Measurements from ENCODE around the gene UCHL5.

UCHL5 gene

DNA sequence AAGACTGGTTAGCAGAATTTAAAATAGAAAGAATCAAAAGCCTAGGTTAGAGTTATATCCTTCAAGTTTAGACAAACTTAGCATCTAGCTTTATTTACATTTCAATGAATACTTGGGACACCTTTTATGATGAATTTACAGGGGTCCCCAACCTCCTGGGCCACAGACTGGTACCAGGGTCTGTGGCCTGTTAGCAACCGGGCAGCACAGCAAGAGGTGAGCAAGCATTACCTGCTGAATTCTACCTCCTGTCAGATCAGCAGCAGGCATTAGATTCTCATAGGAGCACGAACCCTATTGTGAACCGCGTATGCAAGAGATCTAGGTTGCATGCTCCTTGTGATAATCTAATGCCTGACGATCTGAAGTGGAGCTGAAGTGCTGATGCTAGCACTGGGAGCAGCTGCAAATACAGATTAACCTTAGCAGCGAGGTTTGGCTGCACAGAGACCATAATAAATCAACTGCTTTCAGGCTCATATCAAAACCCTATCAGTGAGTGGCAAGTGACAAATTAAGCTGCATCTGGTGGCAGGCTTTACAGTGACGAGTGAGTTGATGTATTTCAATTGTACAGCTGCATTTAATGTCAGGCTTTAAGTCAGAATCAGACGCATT, 82.0 kb downstream of the UCHL5 start:
- TF ChIP-seq, protein P1, sequence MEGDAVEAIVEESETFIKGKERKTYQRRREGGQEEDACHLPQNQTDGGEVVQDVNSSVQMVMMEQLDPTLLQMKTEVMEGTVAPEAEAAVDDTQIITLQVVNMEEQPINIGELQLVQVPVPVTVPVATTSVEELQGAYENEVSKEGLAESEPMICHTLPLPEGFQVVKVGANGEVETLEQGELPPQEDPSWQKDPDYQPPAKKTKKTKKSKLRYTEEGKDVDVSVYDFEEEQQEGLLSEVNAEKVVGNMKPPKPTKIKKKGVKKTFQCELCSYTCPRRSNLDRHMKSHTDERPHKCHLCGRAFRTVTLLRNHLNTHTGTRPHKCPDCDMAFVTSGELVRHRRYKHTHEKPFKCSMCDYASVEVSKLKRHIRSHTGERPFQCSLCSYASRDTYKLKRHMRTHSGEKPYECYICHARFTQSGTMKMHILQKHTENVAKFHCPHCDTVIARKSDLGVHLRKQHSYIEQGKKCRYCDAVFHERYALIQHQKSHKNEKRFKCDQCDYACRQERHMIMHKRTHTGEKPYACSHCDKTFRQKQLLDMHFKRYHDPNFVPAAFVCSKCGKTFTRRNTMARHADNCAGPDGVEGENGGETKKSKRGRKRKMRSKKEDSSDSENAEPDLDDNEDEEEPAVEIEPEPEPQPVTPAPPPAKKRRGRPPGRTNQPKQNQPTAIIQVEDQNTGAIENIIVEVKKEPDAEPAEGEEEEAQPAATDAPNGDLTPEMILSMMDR (IDR thresholded peaks at IDR 0.05; ENCODE audit: insufficient read depth, low read depth, low read length, missing control alignments): no peak
- no peak for DNase-seq (ENCODE audit: low read depth)
- no peak overlapping the region for H3K4me3 ChIP-seq (ENCODE audit: low read depth, low read length)

DNA sequence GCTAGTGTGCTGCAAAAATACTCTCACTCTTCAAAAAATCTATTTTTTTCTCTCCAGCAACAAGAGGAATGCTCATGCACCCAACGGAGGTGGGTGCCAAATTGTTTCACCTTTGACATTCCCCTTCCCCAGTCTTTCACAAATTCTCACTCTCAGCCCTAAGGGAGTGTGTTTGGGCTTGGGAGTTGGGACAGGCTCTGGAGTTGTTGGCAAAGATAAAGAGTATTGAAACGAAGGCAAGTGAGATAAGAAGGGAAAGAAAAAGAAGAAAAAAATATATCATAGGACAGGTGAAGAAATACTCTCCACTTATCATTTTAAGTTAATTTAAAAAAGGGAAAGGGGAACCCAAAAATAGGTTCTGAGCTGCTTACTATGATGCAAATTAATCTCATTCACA, 82.6 kb downstream of the UCHL5 start:
- no peak overlapping the region for H3K4me3 ChIP-seq (ENCODE audit: low read depth, low read length)
- TF ChIP-seq, protein P1 (IDR thresholded peaks at IDR 0.05; ENCODE audit: insufficient read depth, low read depth, low read length, missing control alignments): no peak
- no peak for DNase-seq (ENCODE audit: low read depth)

DNA sequence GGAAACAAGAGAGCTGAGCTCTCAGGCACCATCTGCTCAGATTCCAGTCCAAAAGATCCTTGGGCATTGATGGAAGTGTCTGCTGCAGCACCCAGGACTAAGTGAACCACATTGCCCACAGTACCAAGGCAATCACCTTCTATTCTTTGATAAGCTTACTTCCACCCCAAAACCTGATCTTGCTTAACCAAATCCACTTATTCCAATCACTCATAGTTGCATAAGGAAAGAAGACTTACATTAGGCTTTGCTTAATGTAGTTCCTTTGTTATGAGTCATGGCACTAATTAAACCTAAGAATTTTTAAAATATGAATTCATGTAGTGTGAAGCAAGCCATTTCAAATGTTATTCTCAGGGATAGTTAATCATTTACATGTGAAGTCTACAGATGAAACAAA, 84.5 kb downstream of the UCHL5 start:
- DNase-seq (ENCODE audit: low read depth): no peak
- TF ChIP-seq, protein P1 (IDR thresholded peaks at IDR 0.05; ENCODE audit: insufficient read depth, low read depth, low read length, missing control alignments): no peak
- H3K4me3 ChIP-seq (ENCODE audit: low read depth, low read length): no peak overlapping the region

DNA sequence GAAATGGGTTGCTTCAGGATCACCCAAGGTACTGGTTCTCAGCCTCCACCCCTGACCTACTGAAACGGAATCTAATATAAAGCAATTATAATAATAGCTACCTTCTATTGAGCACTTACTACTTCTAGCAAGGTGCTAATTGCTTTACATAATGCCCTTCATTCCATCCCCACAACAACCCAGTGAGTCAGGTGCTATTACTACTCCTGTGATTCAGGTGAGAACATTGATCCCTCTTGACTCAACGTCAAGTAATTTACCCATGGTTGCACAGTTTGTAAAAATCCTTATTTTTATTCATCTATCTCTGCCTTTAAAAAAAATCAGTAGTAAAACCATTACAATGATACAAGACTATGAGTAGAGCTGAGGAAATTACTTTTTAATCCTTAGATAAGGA, 85.2 kb downstream of the UCHL5 start:
- DNase-seq (ENCODE audit: low read depth): no peak
- H3K4me3 ChIP-seq (ENCODE audit: low read depth, low read length): no peak overlapping the region
- TF ChIP-seq, protein P1 (IDR thresholded peaks at IDR 0.05; ENCODE audit: insufficient read depth, low read depth, low read length, missing control alignments): no peak

DNA sequence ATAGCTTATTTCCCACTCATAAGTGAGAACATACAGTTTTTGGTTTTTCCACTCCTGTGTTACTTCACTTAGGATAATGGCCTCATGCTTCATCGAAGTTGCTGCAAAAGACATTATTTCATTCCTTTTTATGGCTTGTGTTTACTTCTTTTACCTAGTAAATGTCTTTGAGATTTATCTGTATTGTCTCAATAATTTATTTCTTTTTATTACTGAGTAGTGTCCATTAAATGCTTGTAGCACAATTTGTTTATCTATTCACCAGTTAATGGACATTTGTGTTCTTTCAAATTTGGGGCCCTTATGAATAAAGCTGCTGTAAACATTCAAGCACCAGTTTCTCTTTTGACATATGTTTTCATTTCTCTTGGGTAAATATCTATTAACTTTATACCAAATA, 86.0 kb downstream of the UCHL5 start:
- H3K4me3 ChIP-seq (ENCODE audit: low read depth, low read length): no peak overlapping the region
- TF ChIP-seq, protein P1 (IDR thresholded peaks at IDR 0.05; ENCODE audit: insufficient read depth, low read depth, low read length, missing control alignments): no peak
- no peak for DNase-seq (ENCODE audit: low read depth)

DNA sequence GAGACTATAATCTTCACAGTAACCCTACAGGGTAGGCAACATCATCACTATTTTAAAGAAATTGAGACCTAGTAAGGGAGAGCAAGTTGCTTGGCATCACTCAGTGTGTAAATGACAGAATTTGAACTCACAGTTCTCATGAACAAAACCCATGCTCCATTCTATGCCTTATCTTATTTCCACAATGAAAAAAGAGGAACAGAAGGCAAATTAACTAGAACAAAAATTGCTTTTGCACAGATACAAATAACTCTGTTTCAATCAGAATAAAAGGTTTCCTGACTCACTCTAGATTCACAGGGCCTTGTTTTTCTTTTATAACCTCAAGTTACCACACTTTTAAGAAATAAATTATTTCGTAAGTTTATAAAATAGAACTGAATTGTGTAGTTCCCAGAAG, 90.1 kb downstream of the UCHL5 start:
- TF ChIP-seq, protein P1 (IDR thresholded peaks at IDR 0.05; ENCODE audit: insufficient read depth, low read depth, low read length, missing control alignments): no peak
- no peak for DNase-seq (ENCODE audit: low read depth)
- no peak overlapping the region for H3K4me3 ChIP-seq (ENCODE audit: low read depth, low read length)

DNA sequence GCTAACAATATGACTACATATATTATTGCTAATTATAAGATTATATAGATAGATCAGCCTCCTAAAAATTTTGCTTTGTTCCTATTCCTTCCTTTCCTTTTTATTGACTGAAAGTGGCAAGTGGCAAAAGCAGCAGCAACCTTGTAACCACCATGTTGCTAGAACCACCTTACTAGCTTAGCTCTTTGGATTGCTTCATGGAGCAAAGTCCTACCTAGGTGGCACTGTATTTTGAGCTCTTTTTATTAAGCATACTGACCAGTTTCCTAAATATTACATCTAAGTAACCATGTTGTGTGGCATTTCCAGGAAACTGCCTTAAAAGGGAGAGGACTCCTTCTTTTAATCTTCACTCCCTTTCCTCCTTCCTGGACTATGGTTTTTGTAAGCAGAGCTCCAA, 90.8 kb downstream of the UCHL5 start:
- no peak for DNase-seq (ENCODE audit: low read depth)
- TF ChIP-seq, protein P1 (IDR thresholded peaks at IDR 0.05; ENCODE audit: insufficient read depth, low read depth, low read length, missing control alignments): no peak
- H3K4me3 ChIP-seq (ENCODE audit: low read depth, low read length): no peak overlapping the region

Data from GM12865 (cell line).